GM12865 (cell line): ENCODE results near the gene MIEF1.

ENCODE experiments used
- DNase-seq: peaks from one replicate; pipeline ENCODE4 v3.0.0; 2010; ENCODE audit warnings: low read depth
- H3K4me3 ChIP-seq: 2 replicates; pipeline ENCODE4 v1.5.1; 2011; ENCODE audit warnings: mild to moderate bottlenecking, low read depth, low read length, control low read depth
- TF ChIP-seq, protein P1 (sequence below): IDR thresholded peaks from 2 replicates; pipeline ENCODE4 v1.5.1; 2011; ENCODE audit warnings: low read length, control low read depth, low read depth, inconsistent platforms; ENCODE audit not compliant: insufficient read depth; ENCODE audit errors: missing control alignments

The MIEF1 gene

GRCh38 chr22:39502109-39502788 lies at the start of gene MIEF1:
Gene MIEF1 (plus strand): TSS chr22:39502290. CDS start chr22:39511295, 9,005 bp downstream.
- DNase-seq = peak; percentile 98
- peak within 1 kb of the TSS; percentile 95 for H3K4me3 ChIP-seq
- TF ChIP-seq, protein P1, sequence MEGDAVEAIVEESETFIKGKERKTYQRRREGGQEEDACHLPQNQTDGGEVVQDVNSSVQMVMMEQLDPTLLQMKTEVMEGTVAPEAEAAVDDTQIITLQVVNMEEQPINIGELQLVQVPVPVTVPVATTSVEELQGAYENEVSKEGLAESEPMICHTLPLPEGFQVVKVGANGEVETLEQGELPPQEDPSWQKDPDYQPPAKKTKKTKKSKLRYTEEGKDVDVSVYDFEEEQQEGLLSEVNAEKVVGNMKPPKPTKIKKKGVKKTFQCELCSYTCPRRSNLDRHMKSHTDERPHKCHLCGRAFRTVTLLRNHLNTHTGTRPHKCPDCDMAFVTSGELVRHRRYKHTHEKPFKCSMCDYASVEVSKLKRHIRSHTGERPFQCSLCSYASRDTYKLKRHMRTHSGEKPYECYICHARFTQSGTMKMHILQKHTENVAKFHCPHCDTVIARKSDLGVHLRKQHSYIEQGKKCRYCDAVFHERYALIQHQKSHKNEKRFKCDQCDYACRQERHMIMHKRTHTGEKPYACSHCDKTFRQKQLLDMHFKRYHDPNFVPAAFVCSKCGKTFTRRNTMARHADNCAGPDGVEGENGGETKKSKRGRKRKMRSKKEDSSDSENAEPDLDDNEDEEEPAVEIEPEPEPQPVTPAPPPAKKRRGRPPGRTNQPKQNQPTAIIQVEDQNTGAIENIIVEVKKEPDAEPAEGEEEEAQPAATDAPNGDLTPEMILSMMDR = no peak

- no peak for DNase-seq
- H3K4me3 ChIP-seq = no peak overlapping the region
- TF ChIP-seq, protein P1 = no peak
Observed at GRCh38 chr22:39452740-39453040, 49.4 kb upstream of the MIEF1 start.

- TF ChIP-seq, protein P1 = no peak
- no peak for DNase-seq
- no peak overlapping the region for H3K4me3 ChIP-seq
Observed at GRCh38 chr22:39453765-39454378, 48.2 kb upstream of the MIEF1 start.

DNA sequence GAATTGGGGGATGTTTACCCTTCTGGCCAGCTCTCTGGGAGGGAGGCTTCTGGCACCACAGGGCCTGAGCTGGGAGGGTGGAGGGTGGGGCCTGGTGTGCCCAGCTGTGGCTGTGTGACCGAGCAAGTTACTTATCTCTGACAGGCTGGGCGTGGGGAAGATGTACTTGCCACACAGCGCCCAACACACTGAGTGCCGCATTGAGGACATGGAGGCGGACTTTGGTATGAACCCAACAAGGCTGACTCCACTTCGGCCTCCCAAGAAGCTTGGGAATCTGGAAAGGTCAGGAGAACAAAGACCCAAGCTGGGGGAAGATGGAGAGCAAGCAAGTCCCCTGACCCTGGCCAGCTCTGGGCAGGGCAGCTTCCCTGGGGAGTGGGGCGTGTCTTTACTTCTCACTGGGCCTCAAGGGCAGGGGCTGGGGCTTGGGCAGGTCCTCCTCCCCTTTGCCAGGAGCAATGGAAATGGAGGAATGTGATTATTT lies 47.7 kb upstream of the MIEF1 start:
- no peak for DNase-seq

GRCh38 chr22:39456522-39457197 lies 45.4 kb upstream of the MIEF1 start, which contains the start of gene MGAT3:
Gene MGAT3 (plus strand): TSS chr22:39457012. CDS start chr22:39487348, 30,336 bp downstream.
- TF ChIP-seq, protein P1 = no peak
- peak within 1 kb of the TSS; percentile 79 for H3K4me3 ChIP-seq
- DNase-seq = no peak

More for the DNA sequence above, 47.7 kb upstream of the MIEF1 start:
- no peak overlapping the region for H3K4me3 ChIP-seq
- TF ChIP-seq, protein P1 = no peak

DNA sequence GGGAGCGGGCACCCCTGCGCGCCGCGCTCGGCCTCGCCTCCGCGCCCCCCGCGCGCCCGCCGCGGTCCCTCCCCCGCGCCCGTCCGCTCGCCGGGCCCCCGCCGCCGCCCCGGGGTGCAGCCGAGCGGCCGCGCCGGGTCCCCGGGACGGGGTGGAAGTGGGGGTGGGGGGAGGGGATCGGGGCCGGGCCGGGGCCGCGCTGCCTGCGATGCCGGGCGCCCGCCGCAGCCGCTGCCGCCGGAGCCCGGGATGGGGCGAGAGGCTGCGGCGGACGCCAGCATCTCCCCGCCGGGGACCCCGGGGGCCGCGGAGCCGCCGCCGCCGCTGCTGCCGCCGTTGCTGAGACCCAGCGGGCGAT lies 44.9 kb upstream of the MIEF1 start:
- no peak for DNase-seq
- H3K4me3 ChIP-seq = peak overlapping the region; percentile 79; the same call in 1 of the 2 replicates
- TF ChIP-seq, protein P1 = no peak
